K562 (cell line): ENCODE measurements around the gene RBMS3. TPM values are rescaled to one million over a fixed set of nuclear protein-coding genes. Genes with fewer than 3 reads are reported as not detected.

Source experiments
- ATAC-seq: fragments of 200-7000 bp; cut with Tn5 transposase; 3 replicates; pipeline ENCODE4 v1.9.1; 2020; ENCODE audit warnings: moderate library complexity
- BruUV-seq: library from RNA; stranded (reverse); fragments of 400-500 nt; replicated peaks from 2 replicates; lab custom pipeline; 2021; lab: Mats Ljungman, UMichigan
- CTCF ChIA-PET: fragments of 300-600 bp; formaldehyde crosslinking; extraction: SDS; loops from one replicate; lab custom pipeline; 2021; ENCODE audit warnings: low intra/inter-chr PET ratio; lab: Yijun Ruan, JAX
- POLR2A ChIA-PET: fragments of 300-600, 350-650 bp; sonication (Branson Sonifier 250); formaldehyde crosslinking; extraction: SDS; loops from one replicate; lab custom pipeline; 2021; ENCODE audit warnings: antibody characterized with exemption, inconsistent platforms; lab: Yijun Ruan, JAX
- DNase-seq, 4 experiments: peaks; one replicate each; pipeline versions ENCODE4 v3.0.0 to v3.0.0-alpha.2; 2011 to 2018; ENCODE audit warnings: low spot score in 3 of 4, mixed read lengths in 3 of 4; ENCODE audit errors: extremely low read depth in 1 of 4
- FAIRE-seq: peaks from 2 replicates; lab custom pipeline; 2011; peaks lifted over from hg19 to GRCh38; lab: Jason Lieb, UNC
- H2AFZ ChIP-seq: 2 replicates; pipeline ENCODE4 v1.6.0; 2011; ENCODE audit warnings: low read depth, low read length, control low read depth, inconsistent platforms
- H3K27ac ChIP-seq: fragments of 200-600 bp; 3 replicates; pipeline ENCODE4 v1.8.0; 2011; ENCODE audit warnings: low read depth, mild to moderate bottlenecking, control low read depth, inconsistent platforms, low read length, moderate library complexity, mixed read lengths; ENCODE audit errors: extremely low read depth
- H3K27me3 ChIP-seq, 2 experiments: fragments of 300-600 bp in 1 of 2; 2 replicates in 1 of 2; 3 replicates in 1 of 2; pipeline versions ENCODE4 v1.6.0 to v1.8.0; 2011; ENCODE audit warnings: inconsistent platforms in 2 of 2, low read length in 2 of 2, mild to moderate bottlenecking in 1 of 2, mixed read lengths in 1 of 2, moderate library complexity in 1 of 2; ENCODE audit not compliant: control insufficient read depth in 2 of 2, insufficient read depth in 2 of 2
- H3K36me3 ChIP-seq: fragments of 300-600 bp; 3 replicates; pipeline ENCODE4 v1.8.0; 2011; ENCODE audit warnings: mild to moderate bottlenecking, low read length, inconsistent platforms; ENCODE audit not compliant: control insufficient read depth, insufficient read depth
- H3K4me1 ChIP-seq, 2 experiments: fragments of 200-600 bp in 1 of 2; replicated peaks in 1 of 2; 2 replicates in 1 of 2; 3 replicates in 1 of 2; pipeline versions ENCODE4 v1.5.1 to v1.8.0; 2011; ENCODE audit warnings: inconsistent platforms in 2 of 2, low read length in 2 of 2, mild to moderate bottlenecking in 1 of 2, mixed read lengths in 1 of 2, moderate library complexity in 1 of 2; ENCODE audit not compliant: control insufficient read depth in 2 of 2, insufficient read depth in 2 of 2
- H3K4me2 ChIP-seq: 2 replicates; pipeline ENCODE4 v1.6.1; 2011; ENCODE audit warnings: low read length, control low read depth, inconsistent platforms, mixed read lengths; ENCODE audit not compliant: insufficient read depth
- H3K4me3 ChIP-seq: fragments of 200-600 bp; sonication (generic), shearing (Covaris generic); 2 replicates; pipeline ENCODE4 v1.5.1; 2016; ENCODE audit warnings: control low read depth, inconsistent platforms
- H3K79me2 ChIP-seq: fragments of 200-600 bp; 3 replicates; pipeline ENCODE4 v1.8.0; 2011; ENCODE audit warnings: low read length, inconsistent platforms; ENCODE audit not compliant: control insufficient read depth, insufficient read depth
- H3K9ac ChIP-seq, 2 experiments: 2 replicates each; pipeline versions ENCODE4 v1.6.0 to v1.6.1; 2011; ENCODE audit warnings: low read depth in 2 of 2, low read length in 2 of 2, control low read depth in 1 of 2, inconsistent platforms in 1 of 2, mild to moderate bottlenecking in 1 of 2, mixed read lengths in 1 of 2; ENCODE audit not compliant: insufficient read depth in 1 of 2
- H3K9me1 ChIP-seq: one replicate; pipeline ENCODE4 v1.6.0; 2011; ENCODE audit warnings: inconsistent platforms, mild to moderate bottlenecking, low read length, moderate library complexity; ENCODE audit not compliant: control insufficient read depth, insufficient read depth
- H3K9me3 ChIP-seq: replicated peaks from 2 replicates; pipeline ENCODE4 v1.5.1; 2011; ENCODE audit warnings: low read depth, low read length, inconsistent platforms; ENCODE audit not compliant: control insufficient read depth, insufficient read depth
- H4K20me1 ChIP-seq: replicated peaks from 2 replicates; pipeline ENCODE4 v1.6.1; 2011; ENCODE audit warnings: low read length, inconsistent platforms, mixed read lengths; ENCODE audit not compliant: control insufficient read depth, insufficient read depth
- ATF4 ChIP-seq: fragments of 450-650 bp; formaldehyde crosslinking; IDR thresholded peaks from 2 replicates; pipeline ENCODE4 v1.4.0; 2022; ENCODE audit warnings: mild to moderate bottlenecking, moderate library complexity
- DEAF1 ChIP-seq: fragments of 450-650 bp; formaldehyde crosslinking; IDR thresholded peaks from 2 replicates; pipeline ENCODE4 v1.4.0; 2020; ENCODE audit warnings: mild to moderate bottlenecking, moderate library complexity
- GMEB1 ChIP-seq: fragments of 250-450 bp; sonication (Bioruptor Pico); IDR thresholded peaks from 2 replicates; pipeline ENCODE4 v1.4.0; 2020; ENCODE audit warnings: mild to moderate bottlenecking
- HMG20A ChIP-seq: fragments of 450-650 bp; formaldehyde crosslinking; conservative IDR thresholded peaks from 2 replicates; pipeline ENCODE4 v1.4.0; 2020; ENCODE audit warnings: mild to moderate bottlenecking, mixed read lengths
- IRF9 ChIP-seq: fragments of 450-650 bp; IDR thresholded peaks from 2 replicates; pipeline ENCODE4 v1.6.1; 2016; ENCODE audit warnings: missing biosample characterization, missing genetic modification characterization
- ZNF561 ChIP-seq: fragments of 450-650 bp; formaldehyde crosslinking; conservative IDR thresholded peaks from 2 replicates; pipeline ENCODE4 v1.4.0; 2020; ENCODE audit warnings: mild to moderate bottlenecking, moderate library complexity
- ZNF639 ChIP-seq, 2 experiments: fragments of 200-800 bp in 1 of 2; sonication (Bioruptor generic) in 1 of 2; sonication (generic) in 1 of 2; formaldehyde crosslinking in 1 of 2; IDR thresholded peaks in 1 of 2; conservative IDR thresholded peaks in 1 of 2; 2 replicates each; pipeline versions ENCODE4 v1.5.0 to v1.6.1; 2016 to 2020; ENCODE audit warnings: missing compliant biosample characterization in 1 of 2, missing genetic modification characterization in 1 of 2, missing genetic modification reagents in 1 of 2
- WGBS: fragments of 100-300 bp; shearing (Covaris generic); methylation state at CpG from one replicate; pipeline ENCODE4 v1.1.6; 2016; ENCODE audit warnings: low coverage, mixed read lengths; ENCODE audit not compliant: insufficient coverage; ENCODE audit errors: missing lambda C conversion rate; 5-methylcytosine and 5-hydroxymethylcytosine counted together
- in situ Hi-C: fragments of 300-500 bp; cut with MboI; formaldehyde crosslinking; loops from 4 replicates; pipeline ENCODE4 v1.15.0; 2018; ENCODE audit warnings: inconsistent platforms, mixed read lengths
- intact Hi-C: fragments of 100-400 bp; cut with micrococcal nuclease; formaldehyde crosslinking; loops from 2 replicates; pipeline ENCODE4 v1.14.2; 2022
- polyA plus RNA-seq, 8 experiments: library from polyadenylated mRNA; depleted of rRNA in 4 of 8; stranded (reverse) in 5 of 8; unstranded in 3 of 8; fragments of >200 nt; fragmentation: Nextera tagmentation in 2 of 8; fragmentation: Illumina TruSeq in 1 of 8; extraction: Ambion mirVana in 2 of 8; extraction: Trizol in 1 of 8; gene quantifications; 2 replicates each; pipeline versions ENCODE4 v1.2.1 to v1.2.3, GENCODE V29; 2011 to 2014; ENCODE audit warnings: inconsistent platforms in 1 of 8, missing spikeins in 1 of 8
- total RNA-seq, 7 experiments: library from RNA; depleted of rRNA in 6 of 7; stranded (reverse); fragments of >200 nt in 6 of 7; fragmentation: Illumina TruSeq in 2 of 7; extraction: Trizol in 2 of 7; gene quantifications; 2 replicates each; pipeline versions ENCODE4 v1.2.1 to v1.2.3, GENCODE V29; 2011 to 2021; ENCODE audit warnings: low replicate concordance in 1 of 7

Gene RBMS3
- total and polyA plus RNA-seq, 9 of the 15 experiments (the other 6 are each of a cell fraction or from before 2014, with no cell fraction given), result 0.20 TPM; not detected in 8

- BruUV-seq, result no TSS peak
- in situ Hi-C loops, result no loop called here
Measured at GRCh38 chr3:29282427-29283230, 1.8 kb downstream of the RBMS3 start.

More at GRCh38 chr3:29282427-29283230, 1.8 kb downstream of the RBMS3 start:
- 2% methylated on average over 13 of the region's 13 CpGs for WGBS
- no peak for DNase-seq
- H3K4me3 ChIP-seq, result no peak overlapping the region
- no peaks in the 10 kb centered on the region for H3K4me1 ChIP-seq
- H3K79me2 ChIP-seq, result no peaks in the 10 kb centered on the region
- H3K4me2 ChIP-seq, result no peak overlapping the region
- TF ChIP-seq IRF9, result no peak
- TF ChIP-seq ATF4 (CRISPR knock-in tag), result no peak
- TF ChIP-seq ZNF561 (CRISPR knock-in tag), result no peak
- no peak for TF ChIP-seq HMG20A
- TF ChIP-seq DEAF1 (CRISPR knock-in tag), result no peak
- TF ChIP-seq GMEB1 (CRISPR knock-in tag), result no peak
- TF ChIP-seq ZNF639 (CRISPR knock-in tag; conservative IDR thresholded peaks at IDR 0.05 in 1 of 2, IDR thresholded peaks at IDR 0.05 in 1 of 2), result no peak
- intact Hi-C loops, result no loop called here
- no peak overlapping the region for H3K27ac ChIP-seq
- ChIA-PET CTCF (no interaction called here), POLR2A (no interaction called here)
- no peaks in the 10 kb centered on the region for H3K9me1 ChIP-seq
- H3K9me3 ChIP-seq, result no peaks in the 10 kb centered on the region; the same call in 1 of the 2 replicates
- no peak for FAIRE-seq
- no peaks in the 10 kb centered on the region for H3K36me3 ChIP-seq
- H3K9ac ChIP-seq, result no peak overlapping the region
- H4K20me1 ChIP-seq, result no peaks in the 10 kb centered on the region
- no peaks in the 10 kb centered on the region for H3K27me3 ChIP-seq
- no peak overlapping the region for H2AFZ ChIP-seq
- no peak for ATAC-seq
